Testis (tissue), 2 donors: ENCODE results near the gene CTNNA2.

Experiments used
- POLR2A ChIP-seq: fragments of 450-650 bp; IDR thresholded peaks from one replicate; pipeline ENCODE4 v1.6.1; 2017; ENCODE audit warnings: antibody characterized with exemption, mild to moderate bottlenecking, moderate library complexity
- TF ChIP-seq, protein P1 (sequence below), 3 experiments: fragments of 450-650 bp in 2 of 3; fragments of 200-600 bp in 1 of 3; sonication (generic) in 1 of 3; IDR thresholded peaks; one replicate each; pipeline ENCODE4 v1.5.1; 2016 to 2019; ENCODE audit warnings: antibody characterized with exemption in 3 of 3, mild to moderate bottlenecking in 2 of 3, moderate library complexity in 1 of 3

DNA sequence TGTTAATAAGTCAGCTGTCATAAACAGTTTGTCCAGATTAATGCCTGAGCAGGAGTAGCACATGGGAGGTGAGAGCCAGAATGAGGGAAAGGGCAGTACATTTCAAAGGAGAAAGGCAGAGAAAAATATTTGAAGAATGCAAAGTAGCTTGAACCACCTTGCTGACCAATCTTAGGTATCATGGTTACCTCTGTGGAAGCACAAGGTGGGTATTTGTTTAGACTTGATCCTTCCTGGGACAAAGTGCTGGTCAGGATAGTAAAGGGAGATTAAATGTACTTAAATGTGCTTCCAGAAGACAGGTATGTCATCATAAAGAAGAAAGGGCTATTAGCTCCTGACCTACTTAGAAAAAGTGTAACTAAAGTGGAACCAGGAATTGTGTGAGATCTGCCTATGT, 686.7 kb downstream of the CTNNA2 start:
- TF ChIP-seq, protein P1, sequence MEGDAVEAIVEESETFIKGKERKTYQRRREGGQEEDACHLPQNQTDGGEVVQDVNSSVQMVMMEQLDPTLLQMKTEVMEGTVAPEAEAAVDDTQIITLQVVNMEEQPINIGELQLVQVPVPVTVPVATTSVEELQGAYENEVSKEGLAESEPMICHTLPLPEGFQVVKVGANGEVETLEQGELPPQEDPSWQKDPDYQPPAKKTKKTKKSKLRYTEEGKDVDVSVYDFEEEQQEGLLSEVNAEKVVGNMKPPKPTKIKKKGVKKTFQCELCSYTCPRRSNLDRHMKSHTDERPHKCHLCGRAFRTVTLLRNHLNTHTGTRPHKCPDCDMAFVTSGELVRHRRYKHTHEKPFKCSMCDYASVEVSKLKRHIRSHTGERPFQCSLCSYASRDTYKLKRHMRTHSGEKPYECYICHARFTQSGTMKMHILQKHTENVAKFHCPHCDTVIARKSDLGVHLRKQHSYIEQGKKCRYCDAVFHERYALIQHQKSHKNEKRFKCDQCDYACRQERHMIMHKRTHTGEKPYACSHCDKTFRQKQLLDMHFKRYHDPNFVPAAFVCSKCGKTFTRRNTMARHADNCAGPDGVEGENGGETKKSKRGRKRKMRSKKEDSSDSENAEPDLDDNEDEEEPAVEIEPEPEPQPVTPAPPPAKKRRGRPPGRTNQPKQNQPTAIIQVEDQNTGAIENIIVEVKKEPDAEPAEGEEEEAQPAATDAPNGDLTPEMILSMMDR (IDR thresholded peaks at IDR 0.05) = no peak
- TF ChIP-seq POLR2A = no peak
